ENCODE data around the gene MFSD6.

Gene MFSD6

GRCh38 chr2:190376591-190377245 is 31.4 kb upstream of the MFSD6 start:
- Histone ChIP-seq H3K4me3 (ENCODE audit: low read length) (no peak overlapping the region), H3K36me3 (ENCODE audit: insufficient read depth, low read depth, low read length) (no peaks in the 10 kb centered on the region), H3K27ac (ENCODE audit: low read length) (no peak overlapping the region), H3K9me3 (ENCODE audit: insufficient read depth, low read depth, low read length) (no peaks in the 10 kb centered on the region), H3K27me3 (ENCODE audit: insufficient read depth, low read length) (no peaks in the 10 kb centered on the region), H3K4me1 (ENCODE audit: insufficient read depth, low read length) (no peaks in the 10 kb centered on the region), H3K9ac (ENCODE audit: low read depth, low read length) (no peak overlapping the region)

GRCh38 chr2:190378880-190379237 is 29.3 kb upstream of the MFSD6 start:
- Histone ChIP-seq H3K9me3 (ENCODE audit: insufficient read depth, low read depth, low read length) (no peaks in the 10 kb centered on the region), H3K36me3 (ENCODE audit: insufficient read depth, low read depth, low read length) (no peaks in the 10 kb centered on the region), H3K4me1 (ENCODE audit: insufficient read depth, low read length) (no peaks in the 10 kb centered on the region), H3K27me3 (ENCODE audit: insufficient read depth, low read length) (no peaks in the 10 kb centered on the region), H3K9ac (ENCODE audit: low read depth, low read length) (no peak overlapping the region), H3K4me3 (ENCODE audit: low read length) (no peak overlapping the region), H3K27ac (ENCODE audit: low read length) (no peak overlapping the region)

- H3K36me3 ChIP-seq (ENCODE audit: insufficient read depth, low read depth, low read length): no peaks in the 10 kb centered on the region
- no peak overlapping the region for H3K27ac ChIP-seq (ENCODE audit: low read length)
- no peaks in the 10 kb centered on the region for H3K9me3 ChIP-seq (ENCODE audit: insufficient read depth, low read depth, low read length)
- H3K4me3 ChIP-seq (ENCODE audit: low read length): no peak overlapping the region
- no peaks in the 10 kb centered on the region for H3K27me3 ChIP-seq (ENCODE audit: insufficient read depth, low read length)
- H3K9ac ChIP-seq (ENCODE audit: low read depth, low read length): no peak overlapping the region
- H3K4me1 ChIP-seq (ENCODE audit: insufficient read depth, low read length): no peaks in the 10 kb centered on the region
Measured at GRCh38 chr2:190379249-190379964, 28.7 kb upstream of the MFSD6 start.

GRCh38 chr2:190380962-190381412 is 27.2 kb upstream of the MFSD6 start:
- Histone ChIP-seq H3K27ac (ENCODE audit: low read length) (no peak overlapping the region), H3K4me3 (ENCODE audit: low read length) (no peak overlapping the region), H3K9me3 (ENCODE audit: insufficient read depth, low read depth, low read length) (no peaks in the 10 kb centered on the region), H3K9ac (ENCODE audit: low read depth, low read length) (no peak overlapping the region), H3K36me3 (ENCODE audit: insufficient read depth, low read depth, low read length) (no peaks in the 10 kb centered on the region), H3K4me1 (ENCODE audit: insufficient read depth, low read length) (no peaks in the 10 kb centered on the region), H3K27me3 (ENCODE audit: insufficient read depth, low read length) (no peaks in the 10 kb centered on the region)

- H3K36me3 ChIP-seq (ENCODE audit: insufficient read depth, low read depth, low read length): no peaks in the 10 kb centered on the region
- no peak overlapping the region for H3K27ac ChIP-seq (ENCODE audit: low read length)
- no peak overlapping the region for H3K4me3 ChIP-seq (ENCODE audit: low read length)
- H3K9me3 ChIP-seq (ENCODE audit: insufficient read depth, low read depth, low read length): no peaks in the 10 kb centered on the region
- H3K4me1 ChIP-seq (ENCODE audit: insufficient read depth, low read length): no peaks in the 10 kb centered on the region
- no peak overlapping the region for H3K9ac ChIP-seq (ENCODE audit: low read depth, low read length)
- no peaks in the 10 kb centered on the region for H3K27me3 ChIP-seq (ENCODE audit: insufficient read depth, low read length)
Measured at GRCh38 chr2:190382851-190383250, 25.3 kb upstream of the MFSD6 start.

- no peaks in the 10 kb centered on the region for H3K36me3 ChIP-seq (ENCODE audit: insufficient read depth, low read depth, low read length)
- H3K27ac ChIP-seq (ENCODE audit: low read length): no peak overlapping the region
- H3K27me3 ChIP-seq (ENCODE audit: insufficient read depth, low read length): no peaks in the 10 kb centered on the region
- no peak overlapping the region for H3K9ac ChIP-seq (ENCODE audit: low read depth, low read length)
- H3K9me3 ChIP-seq (ENCODE audit: insufficient read depth, low read depth, low read length): no peaks in the 10 kb centered on the region
- H3K4me3 ChIP-seq (ENCODE audit: low read length): no peak overlapping the region
- H3K4me1 ChIP-seq (ENCODE audit: insufficient read depth, low read length): no peaks in the 10 kb centered on the region
Measured at GRCh38 chr2:190387422-190387821, 20.7 kb upstream of the MFSD6 start.

- no peaks in the 10 kb centered on the region for H3K4me1 ChIP-seq (ENCODE audit: insufficient read depth, low read length)
- H3K4me3 ChIP-seq (ENCODE audit: low read length): no peak overlapping the region
- H3K9me3 ChIP-seq (ENCODE audit: insufficient read depth, low read depth, low read length): no peaks in the 10 kb centered on the region
- H3K36me3 ChIP-seq (ENCODE audit: insufficient read depth, low read depth, low read length): no peaks in the 10 kb centered on the region
- no peak overlapping the region for H3K27ac ChIP-seq (ENCODE audit: low read length)
- no peak overlapping the region for H3K9ac ChIP-seq (ENCODE audit: low read depth, low read length)
- no peaks in the 10 kb centered on the region for H3K27me3 ChIP-seq (ENCODE audit: insufficient read depth, low read length)
Measured at GRCh38 chr2:190396271-190396670, 11.9 kb upstream of the MFSD6 start.

GRCh38 chr2:190402986-190403603 is 5.1 kb upstream of the MFSD6 start:
- H3K36me3 ChIP-seq (ENCODE audit: insufficient read depth, low read depth, low read length): no peaks in the 10 kb centered on the region
- no peak overlapping the region for H3K9ac ChIP-seq (ENCODE audit: low read depth, low read length)
- no peaks in the 10 kb centered on the region for H3K9me3 ChIP-seq (ENCODE audit: insufficient read depth, low read depth, low read length)
- H3K4me3 ChIP-seq (ENCODE audit: low read length): no peak overlapping the region
- H3K4me1 ChIP-seq (ENCODE audit: insufficient read depth, low read length): no peaks in the 10 kb centered on the region
- no peak overlapping the region for H3K27ac ChIP-seq (ENCODE audit: low read length)
- peaks cover 30% of the 10 kb centered on the region for H3K27me3 ChIP-seq (ENCODE audit: insufficient read depth, low read length)

GRCh38 chr2:190404487-190404886 is 3.7 kb upstream of the MFSD6 start:
- H3K9me3 ChIP-seq (ENCODE audit: insufficient read depth, low read depth, low read length): no peaks in the 10 kb centered on the region
- no peak overlapping the region for H3K27ac ChIP-seq (ENCODE audit: low read length)
- no peaks in the 10 kb centered on the region for H3K36me3 ChIP-seq (ENCODE audit: insufficient read depth, low read depth, low read length)
- no peaks in the 10 kb centered on the region for H3K4me1 ChIP-seq (ENCODE audit: insufficient read depth, low read length)
- H3K27me3 ChIP-seq (ENCODE audit: insufficient read depth, low read length): peaks cover 39% of the 10 kb centered on the region
- no peak overlapping the region for H3K9ac ChIP-seq (ENCODE audit: low read depth, low read length)
- H3K4me3 ChIP-seq (ENCODE audit: low read length): no peak overlapping the region

- no peaks in the 10 kb centered on the region for H3K36me3 ChIP-seq (ENCODE audit: insufficient read depth, low read depth, low read length)
- H3K4me1 ChIP-seq (ENCODE audit: insufficient read depth, low read length): no peaks in the 10 kb centered on the region
- H3K9me3 ChIP-seq (ENCODE audit: insufficient read depth, low read depth, low read length): no peaks in the 10 kb centered on the region
- H3K4me3 ChIP-seq (ENCODE audit: low read length): no peak overlapping the region
- no peak overlapping the region for H3K27ac ChIP-seq (ENCODE audit: low read length)
- H3K27me3 ChIP-seq (ENCODE audit: insufficient read depth, low read length): peaks cover 45% of the 10 kb centered on the region
- no peak overlapping the region for H3K9ac ChIP-seq (ENCODE audit: low read depth, low read length)
Measured at GRCh38 chr2:190405070-190405469, 3.1 kb upstream of the MFSD6 start.

- no peak overlapping the region for H3K27ac ChIP-seq (ENCODE audit: low read length)
- H3K4me3 ChIP-seq (ENCODE audit: low read length): no peak overlapping the region
- no peaks in the 10 kb centered on the region for H3K9me3 ChIP-seq (ENCODE audit: insufficient read depth, low read depth, low read length)
- H3K27me3 ChIP-seq (ENCODE audit: insufficient read depth, low read length): peaks cover 50% of the 10 kb centered on the region
- H3K4me1 ChIP-seq (ENCODE audit: insufficient read depth, low read length): no peaks in the 10 kb centered on the region
- no peak overlapping the region for H3K9ac ChIP-seq (ENCODE audit: low read depth, low read length)
- no peaks in the 10 kb centered on the region for H3K36me3 ChIP-seq (ENCODE audit: insufficient read depth, low read depth, low read length)
Measured at GRCh38 chr2:190405995-190406394, 2.2 kb upstream of the MFSD6 start.

- Histone ChIP-seq H3K9ac (ENCODE audit: low read depth, low read length) (no peak overlapping the region), H3K27ac (ENCODE audit: low read length) (no peak overlapping the region), H3K4me3 (ENCODE audit: low read length) (no peak overlapping the region; the same call in 1 of the 2 replicates), H3K27me3 (ENCODE audit: insufficient read depth, low read length) (peaks cover 50% of the 10 kb centered on the region), H3K9me3 (ENCODE audit: insufficient read depth, low read depth, low read length) (no peaks in the 10 kb centered on the region), H3K4me1 (ENCODE audit: insufficient read depth, low read length) (no peaks in the 10 kb centered on the region), H3K36me3 (ENCODE audit: insufficient read depth, low read depth, low read length) (no peaks in the 10 kb centered on the region)
Measured at GRCh38 chr2:190406805-190407204, 1.4 kb upstream of the MFSD6 start.
